Small intestine (tissue), 4 donors: ENCODE results near the gene ERAP2. TPM values are rescaled to one million over a fixed set of nuclear protein-coding genes. Genes with fewer than 3 reads are reported as not detected.

ENCODE experiments used
- polyA plus RNA-seq, 4 donors: library from polyadenylated mRNA; stranded (reverse) in 3 of 4; unstranded in 1 of 4; fragments of 200-250 nt in 3 of 4; fragments of 120-200 nt in 1 of 4; gene quantifications; one replicate each; pipeline versions ENCODE4 v1.2.1 to v1.2.3, GENCODE V29; 2013
- donor health status: healthy with polysubstance abuse.
- donor health status: Bipolar disorder and iron deficiency.
- donor health status: healthy.

ERAP2 gene
- polyA plus RNA-seq, 4 donors = 4.1 to 43.3 (median 6.0) TPM

Other genes with a start within 250 kb of the ERAP2 start
- gene CAST, start 214.1 kb upstream of the ERAP2 start, polyA plus RNA-seq = 100 to 1,000 TPM in 3 of 4 donors, 10 to 100 TPM in 1; 96.7 to 228 (median 143) TPM
- 100 to 1,000 TPM in 1 of 4 donors, 10 to 100 TPM in 2, 1 to 10 TPM in 1; 8.5 to 204 (median 28.3) TPM for gene ERAP1, start 68.6 kb upstream of the ERAP2 start, polyA plus RNA-seq
- gene LNPEP, start 59.6 kb downstream of the ERAP2 start, polyA plus RNA-seq = 10 to 100 TPM in 1 of 4 donors, 1 to 10 TPM in 3; 1.1 to 22.2 (median 4.3) TPM